HS-5 (cell line): Measurements from ENCODE around the gene CAPG.
"Not testable (repeated sequence)": the region's sequence is repeated elsewhere in the genome, so short reads cannot be mapped to it uniquely, and the experiment has no call there.

ENCODE experiments used
- DNase-seq: peaks from one replicate; pipeline ENCODE4 v3.0.0-alpha.2; 2012; ENCODE audit warnings: low read depth

Gene CAPG

GRCh38 chr2:85409845-85410583 is at the start of gene CAPG:
CAPG (minus strand) TSS chr2:85410366; CDS start chr2:85402145, 8,221 bp downstream.
- DNase-seq = no peak

- no peak for DNase-seq
Observed at GRCh38 chr2:85459771-85460170, 49.6 kb upstream of the CAPG start.

- no peak for DNase-seq
Observed at GRCh38 chr2:85458601-85459563, 48.7 kb upstream of the CAPG start.

- DNase-seq = no peak
Observed at GRCh38 chr2:85457877-85458316, 47.7 kb upstream of the CAPG start.

- DNase-seq = no peak
Observed at GRCh38 chr2:85457043-85457442, 46.9 kb upstream of the CAPG start.

- DNase-seq = no peak
Observed at GRCh38 chr2:85455552-85456090, 45.5 kb upstream of the CAPG start.

- DNase-seq = no peak
Observed at GRCh38 chr2:85453571-85453970, 43.4 kb upstream of the CAPG start.

GRCh38 chr2:85452237-85452636 is 42.1 kb upstream of the CAPG start:
- no peak for DNase-seq

GRCh38 chr2:85449214-85449588 is 39.0 kb upstream of the CAPG start:
- no peak for DNase-seq

- DNase-seq = no peak
Observed at GRCh38 chr2:85448461-85449213, 38.5 kb upstream of the CAPG start.

- no peak for DNase-seq
Observed at GRCh38 chr2:85447222-85447585, 37.0 kb upstream of the CAPG start.

- no peak for DNase-seq
Observed at GRCh38 chr2:85446296-85447221, 36.4 kb upstream of the CAPG start.

- no peak for DNase-seq
Observed at GRCh38 chr2:85445316-85446295, 35.4 kb upstream of the CAPG start.

- DNase-seq = no peak
Observed at GRCh38 chr2:85444629-85445172, 34.5 kb upstream of the CAPG start.

- DNase-seq = no peak
Observed at GRCh38 chr2:85441864-85442263, 31.7 kb upstream of the CAPG start.

- DNase-seq = no peak
Observed at GRCh38 chr2:85440729-85441128, 30.6 kb upstream of the CAPG start.

- no peak for DNase-seq
Observed at GRCh38 chr2:85439986-85440385, 29.8 kb upstream of the CAPG start.

GRCh38 chr2:85439569-85439968 is 29.4 kb upstream of the CAPG start:
- not testable (repeated sequence) for DNase-seq

- DNase-seq = no peak
Observed at GRCh38 chr2:85439025-85439472, 28.9 kb upstream of the CAPG start.
